GM19438 (cell line): ENCODE results near the gene SMARCD2.
"Not testable (repeated sequence)": the region's sequence is repeated elsewhere in the genome, so short reads cannot be mapped to it uniquely, and the experiment has no call there.

Source experiments
- ATAC-seq: cut with Tn5 transposase; IDR thresholded peaks from one replicate; pipeline ENCODE4 v1.9.1; 2021; ENCODE audit warnings: low read depth; ENCODE audit not compliant: unreplicated experiment

Gene SMARCD2

GRCh38 chr17:63842540-63843386 lies at the start of gene SMARCD2:
Gene SMARCD2 (minus strand): TSS chr17:63842685. CDS start chr17:63842674, 11 bp downstream.
- ATAC-seq, result peak; percentile 64

- ATAC-seq, result not testable (repeated sequence)
Measured at GRCh38 chr17:63889026-63889848, 46.8 kb upstream of the SMARCD2 start.

- ATAC-seq, result not testable (repeated sequence)
Measured at GRCh38 chr17:63885119-63885518, 42.6 kb upstream of the SMARCD2 start.

- not testable (repeated sequence) for ATAC-seq
Measured at GRCh38 chr17:63882626-63883126, 40.2 kb upstream of the SMARCD2 start.

- ATAC-seq, result no peak
Measured at GRCh38 chr17:63881935-63882601, 39.6 kb upstream of the SMARCD2 start, which contains the start of gene GH2. Gene GH2 (minus strand): TSS chr17:63881944. CDS start chr17:63881801, 143 bp downstream.

- not testable (repeated sequence) for ATAC-seq
Measured at GRCh38 chr17:63881337-63881736, 38.9 kb upstream of the SMARCD2 start.

GRCh38 chr17:63880706-63881105 lies 38.2 kb upstream of the SMARCD2 start:
- no peak for ATAC-seq

- not testable (repeated sequence) for ATAC-seq
Measured at GRCh38 chr17:63878413-63878812, 35.9 kb upstream of the SMARCD2 start.

- not testable (repeated sequence) for ATAC-seq
Measured at GRCh38 chr17:63874693-63875092, 32.2 kb upstream of the SMARCD2 start.

- ATAC-seq, result not testable (repeated sequence)
Measured at GRCh38 chr17:63874061-63874626, 31.7 kb upstream of the SMARCD2 start.

GRCh38 chr17:63873577-63873976 lies 31.1 kb upstream of the SMARCD2 start, which contains the start of gene CSH2:
Gene CSH2 (minus strand): TSS chr17:63873677. CDS start chr17:63873614, 63 bp downstream.
- ATAC-seq, result not testable (repeated sequence)

GRCh38 chr17:63871646-63872365 lies 29.3 kb upstream of the SMARCD2 start:
- not testable (repeated sequence) for ATAC-seq

- not testable (repeated sequence) for ATAC-seq
Measured at GRCh38 chr17:63870292-63870665, 27.8 kb upstream of the SMARCD2 start.

- ATAC-seq, result not testable (repeated sequence)
Measured at GRCh38 chr17:63869491-63870291, 27.2 kb upstream of the SMARCD2 start.

- ATAC-seq, result not testable (repeated sequence)
Measured at GRCh38 chr17:63866625-63867024, 24.1 kb upstream of the SMARCD2 start.

GRCh38 chr17:63859257-63859656 lies 16.8 kb upstream of the SMARCD2 start:
- no peak for ATAC-seq

- ATAC-seq, result not testable (repeated sequence)
Measured at GRCh38 chr17:63856425-63856824, 13.9 kb upstream of the SMARCD2 start.

GRCh38 chr17:63855185-63855584 lies 12.7 kb upstream of the SMARCD2 start:
- ATAC-seq, result no peak

GRCh38 chr17:63854709-63855108 lies 12.2 kb upstream of the SMARCD2 start:
- no peak for ATAC-seq
